H1 (cell line): ENCODE data around the gene SLC25A15. TPM values are rescaled to one million over a fixed set of nuclear protein-coding genes. Genes with fewer than 3 reads are reported as not detected.

Source experiments
- BACH1 ChIP-seq: IDR thresholded peaks from 2 replicates; pipeline ENCODE4 v1.6.1; 2012; ENCODE audit warnings: low read length, improper control_type of control experiment
- CBX5 ChIP-seq: fragments of 300-800, 300-1000 bp; sonication (generic); IDR thresholded peaks from 2 replicates; pipeline ENCODE4 v1.7.1; 2016; ENCODE audit warnings: antibody characterized with exemption, low read length, low read depth
- CEBPB ChIP-seq: IDR thresholded peaks from 2 replicates; pipeline ENCODE4 v1.6.1; 2012; ENCODE audit warnings: low read depth, low read length
- NRF1 ChIP-seq: IDR thresholded peaks from 2 replicates; pipeline ENCODE4 v1.6.1; 2011; ENCODE audit warnings: mild to moderate bottlenecking, low read depth, low read length, improper control_type of control experiment
- SAP30 ChIP-seq: fragments of 300-600 bp; sonication (generic); IDR thresholded peaks from 2 replicates; pipeline ENCODE4 v1.7.1; 2012; ENCODE audit warnings: low read length, moderate library complexity, mild to moderate bottlenecking, inconsistent platforms; ENCODE audit not compliant: insufficient read depth, insufficient replicate concordance
- TBP ChIP-seq: IDR thresholded peaks from 2 replicates; pipeline ENCODE4 v1.6.1; 2011; ENCODE audit warnings: low read depth, low read length, improper control_type of control experiment
- polyA plus RNA-seq, 7 experiments: library from polyadenylated mRNA; depleted of rRNA in 3 of 7; stranded (reverse) in 5 of 7; unstranded in 2 of 7; fragments of >200 nt in 5 of 7; fragments of 200-250 nt in 2 of 7; gene quantifications; 1 replicate in 5 of 7; 2 replicates in 1 of 7; 4 replicates in 1 of 7; pipeline versions ENCODE4 v1.2.1 to v1.2.3, GENCODE V29; 2011 to 2013; ENCODE audit warnings: missing spikeins in 2 of 7, mixed read lengths in 2 of 7
- total RNA-seq: library from RNA; stranded (reverse); fragmentation: NEBNext Ultra II Directional; extraction: Animal tissue kit (Norgen Biotek cat#: 25700); gene quantifications from 2 replicates; pipeline ENCODE4 v1.2.1, GENCODE V29; 2021
- TF ChIP-seq, protein P1 (sequence below), 3 experiments: IDR thresholded peaks; 1 replicate in 2 of 3; 2 replicates in 1 of 3; pipeline versions ENCODE4 v1.5.1 to v1.6.1; 2011; ENCODE audit warnings: low read length in 3 of 3, mild to moderate bottlenecking in 3 of 3, inconsistent platforms in 2 of 3, low read depth in 1 of 3, moderate library complexity in 1 of 3; ENCODE audit not compliant: insufficient read depth in 1 of 3; ENCODE audit errors: control extremely low read depth in 1 of 3
- TF ChIP-seq, protein P2 (sequence below): IDR thresholded peaks from 2 replicates; pipeline ENCODE4 v1.6.1; 2011; ENCODE audit warnings: low read length, improper control_type of control experiment

The SLC25A15 gene
- total and polyA plus RNA-seq, 2 of the 8 experiments (the other 6 are each of a cell fraction or from before 2014, with no cell fraction given): 12.4 to 23.4 TPM

DNA sequence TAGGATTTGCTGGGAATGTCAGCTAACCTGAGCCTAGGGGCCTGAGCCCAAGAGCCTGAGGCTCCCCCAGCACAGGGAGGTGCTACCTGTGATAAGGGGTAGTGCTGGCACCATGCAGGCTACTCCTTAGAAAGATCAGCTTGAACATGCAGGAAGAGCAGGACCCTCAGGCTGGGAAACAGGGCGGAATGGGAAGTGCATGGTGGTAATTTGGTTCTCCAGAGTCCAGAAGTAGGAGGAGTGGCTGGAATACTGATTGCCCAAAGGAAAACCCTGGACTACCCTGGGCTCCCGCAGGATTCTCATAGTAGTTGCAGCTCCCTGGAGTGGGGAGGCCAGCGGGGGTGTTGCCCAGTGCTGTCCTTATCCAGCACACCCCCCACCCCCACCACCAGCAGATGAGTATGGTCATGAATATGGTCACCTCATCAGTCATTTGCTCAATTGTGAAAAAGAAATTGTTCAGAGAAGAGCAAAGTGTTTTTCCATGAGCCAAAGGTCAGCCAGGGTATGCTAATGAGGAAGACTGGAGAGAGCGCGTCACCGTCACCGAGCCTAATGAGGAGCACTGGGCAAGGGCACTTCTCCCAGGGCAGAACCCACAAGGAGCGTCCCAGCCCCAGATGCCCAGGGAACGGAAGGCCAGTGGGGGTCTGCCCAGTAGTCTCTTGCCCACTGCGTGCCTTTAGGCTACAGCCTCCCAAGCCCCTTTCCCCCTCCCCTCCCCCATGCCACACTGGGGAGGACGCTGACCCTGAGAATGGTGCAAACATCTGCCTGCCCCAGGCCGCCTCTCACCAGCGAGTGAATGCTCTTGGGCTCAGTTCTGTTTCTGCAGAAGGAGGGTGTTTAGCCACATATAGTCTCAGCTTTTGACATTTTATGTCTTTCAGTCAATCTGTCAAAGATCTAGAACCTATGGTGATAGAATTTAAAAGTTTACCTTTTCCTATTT is 5.3 kb downstream of the SLC25A15 start (continued):
- TF ChIP-seq, protein P1, sequence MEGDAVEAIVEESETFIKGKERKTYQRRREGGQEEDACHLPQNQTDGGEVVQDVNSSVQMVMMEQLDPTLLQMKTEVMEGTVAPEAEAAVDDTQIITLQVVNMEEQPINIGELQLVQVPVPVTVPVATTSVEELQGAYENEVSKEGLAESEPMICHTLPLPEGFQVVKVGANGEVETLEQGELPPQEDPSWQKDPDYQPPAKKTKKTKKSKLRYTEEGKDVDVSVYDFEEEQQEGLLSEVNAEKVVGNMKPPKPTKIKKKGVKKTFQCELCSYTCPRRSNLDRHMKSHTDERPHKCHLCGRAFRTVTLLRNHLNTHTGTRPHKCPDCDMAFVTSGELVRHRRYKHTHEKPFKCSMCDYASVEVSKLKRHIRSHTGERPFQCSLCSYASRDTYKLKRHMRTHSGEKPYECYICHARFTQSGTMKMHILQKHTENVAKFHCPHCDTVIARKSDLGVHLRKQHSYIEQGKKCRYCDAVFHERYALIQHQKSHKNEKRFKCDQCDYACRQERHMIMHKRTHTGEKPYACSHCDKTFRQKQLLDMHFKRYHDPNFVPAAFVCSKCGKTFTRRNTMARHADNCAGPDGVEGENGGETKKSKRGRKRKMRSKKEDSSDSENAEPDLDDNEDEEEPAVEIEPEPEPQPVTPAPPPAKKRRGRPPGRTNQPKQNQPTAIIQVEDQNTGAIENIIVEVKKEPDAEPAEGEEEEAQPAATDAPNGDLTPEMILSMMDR (IDR thresholded peaks at IDR 0.05; ENCODE audit: control extremely low read depth in 1 of 3, insufficient read depth in 1 of 3, low read depth in 1 of 3, low read length in 3 of 3): no peak
- TF ChIP-seq, protein P2, sequence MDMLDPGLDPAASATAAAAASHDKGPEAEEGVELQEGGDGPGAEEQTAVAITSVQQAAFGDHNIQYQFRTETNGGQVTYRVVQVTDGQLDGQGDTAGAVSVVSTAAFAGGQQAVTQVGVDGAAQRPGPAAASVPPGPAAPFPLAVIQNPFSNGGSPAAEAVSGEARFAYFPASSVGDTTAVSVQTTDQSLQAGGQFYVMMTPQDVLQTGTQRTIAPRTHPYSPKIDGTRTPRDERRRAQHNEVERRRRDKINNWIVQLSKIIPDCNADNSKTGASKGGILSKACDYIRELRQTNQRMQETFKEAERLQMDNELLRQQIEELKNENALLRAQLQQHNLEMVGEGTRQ: no peak
- TF ChIP-seq SAP30 (no peak), CBX5 (no peak), BACH1 (no peak), CEBPB (no peak), NRF1 (no peak), TBP (no peak)
